ENCODE results near the gene PHACTR3. TPM values are rescaled to one million over a fixed set of nuclear protein-coding genes. Genes with fewer than 3 reads are reported as not detected.

The PHACTR3 gene
- total RNA-seq, 1 donor = not detected

DNA sequence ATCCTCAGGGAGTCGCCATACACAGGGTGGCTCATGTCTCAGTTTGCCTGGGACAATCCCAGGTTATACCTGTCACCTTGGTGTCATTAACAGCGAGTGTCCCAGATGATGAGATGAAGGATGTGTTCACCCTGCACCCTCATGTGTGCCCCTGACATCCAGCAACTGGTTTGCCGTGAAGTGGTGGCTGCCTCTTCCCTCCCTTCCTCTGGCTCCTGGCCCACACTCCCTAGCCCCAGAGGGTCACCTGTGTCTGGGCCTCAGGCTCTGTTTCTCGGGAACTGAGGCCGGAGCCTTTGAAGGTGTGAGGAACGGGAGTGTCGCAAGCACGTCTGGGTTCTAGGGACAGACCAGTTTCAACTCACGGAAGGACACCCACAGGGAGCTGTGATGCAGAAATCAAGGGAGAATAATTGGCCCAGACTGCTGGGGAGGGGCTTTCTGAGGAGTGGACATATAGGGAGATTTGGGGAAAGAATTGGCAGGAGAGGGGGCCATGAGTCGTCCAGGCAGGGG lies 35.8 kb upstream of the PHACTR3 start:
- TF ChIP-seq, protein P1, sequence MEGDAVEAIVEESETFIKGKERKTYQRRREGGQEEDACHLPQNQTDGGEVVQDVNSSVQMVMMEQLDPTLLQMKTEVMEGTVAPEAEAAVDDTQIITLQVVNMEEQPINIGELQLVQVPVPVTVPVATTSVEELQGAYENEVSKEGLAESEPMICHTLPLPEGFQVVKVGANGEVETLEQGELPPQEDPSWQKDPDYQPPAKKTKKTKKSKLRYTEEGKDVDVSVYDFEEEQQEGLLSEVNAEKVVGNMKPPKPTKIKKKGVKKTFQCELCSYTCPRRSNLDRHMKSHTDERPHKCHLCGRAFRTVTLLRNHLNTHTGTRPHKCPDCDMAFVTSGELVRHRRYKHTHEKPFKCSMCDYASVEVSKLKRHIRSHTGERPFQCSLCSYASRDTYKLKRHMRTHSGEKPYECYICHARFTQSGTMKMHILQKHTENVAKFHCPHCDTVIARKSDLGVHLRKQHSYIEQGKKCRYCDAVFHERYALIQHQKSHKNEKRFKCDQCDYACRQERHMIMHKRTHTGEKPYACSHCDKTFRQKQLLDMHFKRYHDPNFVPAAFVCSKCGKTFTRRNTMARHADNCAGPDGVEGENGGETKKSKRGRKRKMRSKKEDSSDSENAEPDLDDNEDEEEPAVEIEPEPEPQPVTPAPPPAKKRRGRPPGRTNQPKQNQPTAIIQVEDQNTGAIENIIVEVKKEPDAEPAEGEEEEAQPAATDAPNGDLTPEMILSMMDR (IDR thresholded peaks at IDR 0.05; ENCODE audit: insufficient read depth, low read depth, low read length) = no peak
- DNase-seq (ENCODE audit: low read depth) = no peak
- H3K4me3 ChIP-seq (ENCODE audit: low read depth, low read length) = no peak overlapping the region

DNA sequence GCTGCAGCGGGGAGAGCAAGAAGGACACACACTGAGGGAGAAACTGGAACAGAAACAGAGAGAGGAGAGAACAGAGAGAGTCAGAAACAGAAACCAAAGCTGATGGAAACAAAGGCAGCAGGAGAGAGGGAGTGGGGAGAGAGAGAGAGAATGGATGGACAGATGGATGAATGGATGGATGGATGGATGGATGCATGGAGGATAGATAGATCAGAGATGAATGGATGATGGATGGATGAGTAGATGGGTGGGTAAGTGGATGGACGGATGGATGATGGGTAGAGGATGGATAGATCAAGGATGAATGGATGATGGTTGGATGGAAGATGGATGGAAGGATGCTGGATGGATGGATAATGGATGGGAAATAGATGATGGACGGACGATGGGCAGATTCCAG lies 35.0 kb upstream of the PHACTR3 start:
- no peak for DNase-seq (ENCODE audit: low read depth)
- no peak overlapping the region for H3K4me3 ChIP-seq (ENCODE audit: low read depth, low read length)
- TF ChIP-seq, protein P1 (IDR thresholded peaks at IDR 0.05; ENCODE audit: insufficient read depth, low read depth, low read length) = no peak

DNA sequence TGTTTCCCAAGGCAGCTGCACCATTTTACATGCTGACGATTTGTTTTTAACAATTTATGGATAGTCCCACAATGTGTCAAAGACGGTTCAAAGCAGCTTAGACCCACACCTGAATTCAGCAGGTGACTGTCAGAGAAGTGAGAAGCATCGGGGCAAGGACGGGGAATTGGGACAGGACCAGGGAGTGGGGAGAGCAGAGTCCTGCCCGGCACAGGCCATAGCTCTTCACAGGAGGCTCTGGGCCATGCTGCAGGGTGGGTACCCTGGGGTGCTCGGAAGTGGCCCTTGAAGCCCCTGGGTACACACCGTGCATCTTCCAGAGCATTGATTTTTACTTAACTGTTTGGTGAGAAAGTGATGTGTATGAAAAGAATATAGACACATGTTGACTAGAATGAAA lies 33.2 kb upstream of the PHACTR3 start:
- DNase-seq (ENCODE audit: low read depth) = no peak
- TF ChIP-seq, protein P1 (IDR thresholded peaks at IDR 0.05; ENCODE audit: insufficient read depth, low read depth, low read length) = no peak
- no peak overlapping the region for H3K4me3 ChIP-seq (ENCODE audit: low read depth, low read length)

DNA sequence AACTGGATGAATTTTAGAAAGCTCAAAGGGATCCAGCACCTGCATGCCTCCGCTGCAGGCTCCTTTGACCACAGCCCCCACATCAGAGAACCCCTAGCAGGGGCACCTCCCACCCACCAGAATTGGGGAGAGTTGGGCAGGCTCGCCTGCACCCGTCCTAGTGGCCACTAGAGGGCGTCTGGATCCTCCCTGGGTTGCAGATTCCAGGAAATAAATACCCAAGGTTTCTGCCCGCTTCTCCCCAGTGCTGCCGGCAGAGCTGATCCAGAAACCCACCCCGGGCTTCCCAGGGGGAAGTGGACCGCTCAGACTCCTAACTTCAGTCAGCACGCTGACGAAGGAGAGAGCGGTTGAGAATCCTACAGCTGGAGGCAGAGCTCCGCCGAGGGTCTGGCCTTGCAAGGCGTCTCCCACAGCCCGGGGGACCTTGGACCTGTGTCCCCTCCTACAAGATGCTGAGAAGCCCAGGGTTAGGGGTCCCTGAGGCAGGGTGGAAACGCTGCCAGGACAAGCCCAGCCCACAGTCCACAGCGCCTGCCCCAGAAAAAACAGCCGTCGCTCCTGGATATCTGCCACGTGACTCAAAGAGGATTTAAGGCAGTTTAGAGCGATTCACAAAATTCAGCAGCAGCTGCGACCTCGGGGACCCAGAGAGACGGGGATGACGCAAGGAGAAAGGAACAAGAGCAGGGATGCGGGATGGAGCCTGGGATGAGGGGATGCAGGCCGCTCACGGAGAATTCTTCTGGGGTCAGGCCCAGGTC lies 32.6 kb upstream of the PHACTR3 start:
- DNase-seq (ENCODE audit: low read depth) = peak; percentile 39
- H3K4me3 ChIP-seq (ENCODE audit: low read depth, low read length) = peak overlapping the region; percentile 50
- TF ChIP-seq, protein P1 (IDR thresholded peaks at IDR 0.05; ENCODE audit: insufficient read depth, low read depth, low read length) = peak; percentile 90

DNA sequence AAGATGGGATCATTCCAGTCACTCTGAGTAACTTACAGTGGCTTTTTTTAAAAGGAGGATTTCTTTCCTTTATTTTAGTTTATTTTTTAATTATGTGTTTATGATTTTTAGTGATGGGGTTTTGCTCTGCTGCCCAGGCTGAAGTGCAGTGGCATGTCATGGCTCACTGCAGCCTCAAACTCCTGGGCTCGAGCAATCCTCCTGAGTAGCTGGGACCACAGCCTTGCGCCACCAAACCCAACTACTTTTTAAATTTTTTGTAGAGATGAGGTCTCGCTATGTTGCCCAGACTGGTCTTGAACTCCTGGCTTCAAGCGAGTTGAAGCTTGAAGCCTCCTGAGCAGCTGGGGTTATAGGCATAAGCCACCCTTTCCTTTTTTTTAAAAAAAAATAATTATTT lies 31.8 kb upstream of the PHACTR3 start:
- TF ChIP-seq, protein P1 (IDR thresholded peaks at IDR 0.05; ENCODE audit: insufficient read depth, low read depth, low read length) = no peak
- no peak for DNase-seq (ENCODE audit: low read depth)
- H3K4me3 ChIP-seq (ENCODE audit: low read depth, low read length) = no peak overlapping the region

DNA sequence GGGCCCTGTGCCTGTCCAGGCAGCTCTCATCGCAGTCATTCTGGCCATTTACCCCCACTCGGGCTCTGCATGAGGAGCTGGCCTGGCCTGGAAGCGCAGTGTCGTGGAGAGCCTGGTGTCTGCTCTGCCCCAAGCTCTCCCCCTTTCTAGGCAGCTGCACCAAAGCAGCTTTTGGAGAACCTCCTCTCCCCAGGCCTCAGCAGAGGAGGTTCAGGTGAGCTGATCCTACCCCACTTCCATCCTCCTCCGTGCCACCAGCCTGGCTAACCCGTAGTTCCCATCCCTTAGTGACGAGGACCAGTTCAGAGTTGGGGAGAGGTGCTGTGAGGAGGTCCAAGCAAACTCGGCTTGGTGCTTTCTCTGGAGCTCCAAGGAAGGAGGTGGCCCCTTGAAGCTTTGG lies 30.5 kb upstream of the PHACTR3 start:
- no peak overlapping the region for H3K4me3 ChIP-seq (ENCODE audit: low read depth, low read length)
- no peak for DNase-seq (ENCODE audit: low read depth)
- TF ChIP-seq, protein P1 (IDR thresholded peaks at IDR 0.05; ENCODE audit: insufficient read depth, low read depth, low read length) = no peak

All from fibroblast of villous mesenchyme (primary cell).